Cardiac muscle cell (in vitro differentiated cells and primary cell): ENCODE results near the gene PRICKLE1. TPM values are rescaled to one million over a fixed set of nuclear protein-coding genes. Genes with fewer than 3 reads are reported as not detected.

Experiments
- DNase-seq, 2 donors: peaks; one replicate each; pipeline versions ENCODE4 v3.0.0 to v3.0.0-alpha.2; 2010 to 2017; ENCODE audit warnings: low read depth in 1 of 2, low spot score in 1 of 2
- H3K27ac ChIP-seq: fragments of 200-600 bp; sonication (generic); 2 replicates; pipeline ENCODE4 v1.5.1; 2016
- H3K27me3 ChIP-seq: fragments of 200-600 bp; sonication (generic); 2 replicates; pipeline ENCODE4 v1.6.0; 2016; ENCODE audit warnings: control low read depth
- H3K36me3 ChIP-seq: fragments of 200-600 bp; sonication (generic); 2 replicates; pipeline ENCODE4 v1.5.1; 2016; ENCODE audit warnings: control low read depth
- H3K4me1 ChIP-seq: fragments of 200-600 bp; sonication (generic); 2 replicates; pipeline ENCODE4 v1.8.1; 2017; ENCODE audit warnings: low read depth, mild to moderate bottlenecking, mixed run types
- H3K4me3 ChIP-seq: fragments of 200-600 bp; sonication (generic); 2 replicates; pipeline ENCODE4 v1.5.1; 2016; ENCODE audit warnings: mild to moderate bottlenecking
- H3K9me3 ChIP-seq: fragments of 200-600 bp; sonication (generic); 2 replicates; pipeline ENCODE4 v1.5.1; 2017; ENCODE audit warnings: low read depth, mild to moderate bottlenecking, control low read depth
- polyA plus RNA-seq: library from polyadenylated mRNA; unstranded; fragments of >200 nt; fragmentation: Nextera tagmentation; extraction: Ambion mirVana; gene quantifications from 2 replicates; pipeline ENCODE4 v1.2.1, GENCODE V29; 2016
- total RNA-seq: library from RNA; depleted of rRNA; stranded (reverse); fragments of >200 nt; gene quantifications from 2 replicates; pipeline ENCODE4 v1.2.3, GENCODE V29; 2016
- TF ChIP-seq, protein P1 (sequence below): IDR thresholded peaks from 2 replicates; pipeline ENCODE4 v1.5.1; 2012; ENCODE audit warnings: low read depth, mild to moderate bottlenecking, low read length

PRICKLE1 gene
- total and polyA plus RNA-seq, 2 experiments from 2014 or later = 71.4 to 105 TPM

DNA sequence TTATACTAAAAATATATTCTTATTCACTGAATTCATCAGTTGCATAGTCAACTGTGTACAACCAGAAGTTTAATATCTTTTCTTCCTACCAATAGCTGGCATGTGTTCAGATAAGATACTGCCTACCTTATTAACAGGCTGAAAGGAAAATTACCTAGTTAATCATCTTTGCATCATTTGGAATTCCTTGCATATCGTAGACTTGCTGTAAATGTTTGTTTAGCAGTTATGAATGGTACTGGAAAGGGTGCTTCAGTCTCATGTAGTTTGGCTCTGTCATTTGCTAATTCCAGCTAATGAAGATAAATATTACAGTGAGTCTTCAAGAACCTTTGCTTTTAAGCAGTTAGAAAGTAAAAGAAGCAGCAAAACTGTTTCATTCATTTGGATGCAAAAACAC, 179.2 kb downstream of the PRICKLE1 start:
- no peak overlapping the region for H3K4me3 ChIP-seq
- peaks cover 3% of the 10 kb centered on the region for H3K36me3 ChIP-seq
- H3K27me3 ChIP-seq = no peaks in the 10 kb centered on the region
- DNase-seq = no peak
- no peaks in the 10 kb centered on the region for H3K4me1 ChIP-seq
- no peaks in the 10 kb centered on the region for H3K9me3 ChIP-seq
- TF ChIP-seq, protein P1, sequence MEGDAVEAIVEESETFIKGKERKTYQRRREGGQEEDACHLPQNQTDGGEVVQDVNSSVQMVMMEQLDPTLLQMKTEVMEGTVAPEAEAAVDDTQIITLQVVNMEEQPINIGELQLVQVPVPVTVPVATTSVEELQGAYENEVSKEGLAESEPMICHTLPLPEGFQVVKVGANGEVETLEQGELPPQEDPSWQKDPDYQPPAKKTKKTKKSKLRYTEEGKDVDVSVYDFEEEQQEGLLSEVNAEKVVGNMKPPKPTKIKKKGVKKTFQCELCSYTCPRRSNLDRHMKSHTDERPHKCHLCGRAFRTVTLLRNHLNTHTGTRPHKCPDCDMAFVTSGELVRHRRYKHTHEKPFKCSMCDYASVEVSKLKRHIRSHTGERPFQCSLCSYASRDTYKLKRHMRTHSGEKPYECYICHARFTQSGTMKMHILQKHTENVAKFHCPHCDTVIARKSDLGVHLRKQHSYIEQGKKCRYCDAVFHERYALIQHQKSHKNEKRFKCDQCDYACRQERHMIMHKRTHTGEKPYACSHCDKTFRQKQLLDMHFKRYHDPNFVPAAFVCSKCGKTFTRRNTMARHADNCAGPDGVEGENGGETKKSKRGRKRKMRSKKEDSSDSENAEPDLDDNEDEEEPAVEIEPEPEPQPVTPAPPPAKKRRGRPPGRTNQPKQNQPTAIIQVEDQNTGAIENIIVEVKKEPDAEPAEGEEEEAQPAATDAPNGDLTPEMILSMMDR = no peak
- no peak overlapping the region for H3K27ac ChIP-seq

DNA sequence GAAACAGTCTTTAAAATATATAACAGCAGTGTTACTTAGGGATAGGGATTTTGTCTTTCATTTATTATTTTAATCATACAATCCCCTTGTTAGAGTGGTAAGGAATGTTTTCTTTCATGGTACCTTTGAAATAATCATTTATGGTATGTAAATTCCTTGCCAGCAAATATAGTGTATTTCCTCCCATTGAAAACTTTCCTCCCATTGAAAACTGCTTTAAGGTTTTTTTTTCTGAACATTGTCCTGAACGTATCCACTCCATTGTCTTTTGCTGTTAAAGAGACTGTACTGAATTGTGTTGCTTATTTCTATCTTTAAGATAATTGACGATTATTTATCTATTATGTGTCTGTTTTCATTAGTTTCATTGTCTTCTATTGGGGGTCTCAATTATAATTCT, 180.1 kb downstream of the PRICKLE1 start:
- no peak overlapping the region for H3K4me3 ChIP-seq
- no peaks in the 10 kb centered on the region for H3K9me3 ChIP-seq
- no peak overlapping the region for H3K27ac ChIP-seq
- DNase-seq = no peak
- TF ChIP-seq, protein P1 = no peak
- peaks cover 7% of the 10 kb centered on the region for H3K36me3 ChIP-seq
- no peaks in the 10 kb centered on the region for H3K4me1 ChIP-seq
- H3K27me3 ChIP-seq = no peaks in the 10 kb centered on the region

- H3K4me3 ChIP-seq = no peak overlapping the region
- no peak overlapping the region for H3K27ac ChIP-seq
- TF ChIP-seq, protein P1 = no peak
- H3K36me3 ChIP-seq = peaks cover 9% of the 10 kb centered on the region
- no peak for DNase-seq
- H3K9me3 ChIP-seq = no peaks in the 10 kb centered on the region
- H3K4me1 ChIP-seq = no peaks in the 10 kb centered on the region
- no peaks in the 10 kb centered on the region for H3K27me3 ChIP-seq
These were observed 182.2 kb downstream of the PRICKLE1 start for GRCh38 chr12:42407306-42407705.
